ENCODE data around the gene C1orf21. TPM values are rescaled to one million over a fixed set of nuclear protein-coding genes. Genes with fewer than 3 reads are reported as not detected.

Gene C1orf21
- total RNA-seq, 4 donors from 2014 or later, result 24.0 to 43.0 (median 40.3) TPM

- no peak for DNase-seq (ENCODE audit: low spot score)
- ATAC-seq (ENCODE audit: low FRiP score), result no peak
- no peak for TF ChIP-seq CTCF (IDR thresholded peaks at IDR 0.05)
Observed at GRCh38 chr1:184639205-184639604, 252.4 kb downstream of the C1orf21 start.

GRCh38 chr1:184640505-184640904 lies 253.7 kb downstream of the C1orf21 start:
- no peak for DNase-seq (ENCODE audit: low spot score)
- ATAC-seq (ENCODE audit: low FRiP score), result no peak
- no peak for TF ChIP-seq CTCF (IDR thresholded peaks at IDR 0.05)

GRCh38 chr1:184641894-184642293 lies 255.1 kb downstream of the C1orf21 start:
- DNase-seq (ENCODE audit: low spot score), result no peak
- ATAC-seq (ENCODE audit: low FRiP score), result no peak
- TF ChIP-seq CTCF (IDR thresholded peaks at IDR 0.05), result no peak

GRCh38 chr1:184643661-184644060 lies 256.8 kb downstream of the C1orf21 start:
- ATAC-seq (ENCODE audit: low FRiP score), result no peak
- no peak for TF ChIP-seq CTCF (IDR thresholded peaks at IDR 0.05)

DNA sequence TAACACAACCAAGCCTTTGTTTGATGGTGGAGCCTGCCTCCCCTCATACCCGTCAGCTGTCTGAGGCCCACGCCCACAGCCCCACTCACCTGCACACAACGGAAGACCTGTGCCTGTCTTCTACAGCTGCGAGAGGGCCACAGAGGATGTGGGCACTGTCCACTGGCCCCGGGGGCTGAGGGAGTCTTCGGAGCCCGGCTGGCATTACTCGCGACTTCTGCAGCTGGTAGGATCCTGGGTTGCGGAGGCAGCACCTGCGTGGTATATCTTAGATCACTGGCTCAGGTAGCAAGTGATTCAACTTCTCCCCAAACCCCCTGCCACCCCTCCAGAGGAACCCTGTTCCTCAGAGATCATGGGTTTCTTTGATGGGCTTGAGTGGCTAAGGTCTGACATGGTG lies 257.9 kb downstream of the C1orf21 start:
- DNase-seq (ENCODE audit: low spot score) (no peak), ATAC-seq (ENCODE audit: low FRiP score) (no peak)
- no peak for TF ChIP-seq CTCF (IDR thresholded peaks at IDR 0.05)

More at GRCh38 chr1:184643661-184644060, 256.8 kb downstream of the C1orf21 start:
- no peak for DNase-seq (ENCODE audit: low spot score)

- ATAC-seq (ENCODE audit: low FRiP score) (no peak), DNase-seq (ENCODE audit: low spot score) (no peak)
- no peak for TF ChIP-seq CTCF (IDR thresholded peaks at IDR 0.05)
Observed at GRCh38 chr1:184646178-184646701, 259.4 kb downstream of the C1orf21 start.

GRCh38 chr1:184646824-184647223 lies 260.0 kb downstream of the C1orf21 start:
- ATAC-seq (ENCODE audit: low FRiP score) (no peak), DNase-seq (ENCODE audit: low spot score) (no peak)
- TF ChIP-seq CTCF (IDR thresholded peaks at IDR 0.05), result no peak

All from omental fat pad (tissue), 4 donors.